ENCODE results near the gene PPP1R3C.

DNA sequence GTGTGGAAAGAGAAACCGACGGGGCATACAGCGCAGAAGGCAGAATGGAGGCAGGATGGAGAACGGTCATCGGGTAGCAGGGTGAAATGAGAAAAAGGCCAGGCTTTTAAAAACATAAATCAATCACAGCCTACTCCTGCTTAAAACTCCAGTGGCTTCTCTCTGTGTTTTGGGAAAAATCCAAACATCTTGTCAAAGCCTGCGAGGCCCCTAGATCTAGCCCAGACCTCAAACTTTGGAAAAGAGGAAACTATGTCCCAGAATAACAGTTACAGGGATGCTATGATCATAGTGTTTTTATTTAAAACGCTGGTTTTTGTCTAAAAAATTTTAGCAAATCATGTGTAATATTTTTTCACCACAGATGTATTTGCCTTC, 41.1 kb downstream of the PPP1R3C start:
- TF ChIP-seq, protein P1, sequence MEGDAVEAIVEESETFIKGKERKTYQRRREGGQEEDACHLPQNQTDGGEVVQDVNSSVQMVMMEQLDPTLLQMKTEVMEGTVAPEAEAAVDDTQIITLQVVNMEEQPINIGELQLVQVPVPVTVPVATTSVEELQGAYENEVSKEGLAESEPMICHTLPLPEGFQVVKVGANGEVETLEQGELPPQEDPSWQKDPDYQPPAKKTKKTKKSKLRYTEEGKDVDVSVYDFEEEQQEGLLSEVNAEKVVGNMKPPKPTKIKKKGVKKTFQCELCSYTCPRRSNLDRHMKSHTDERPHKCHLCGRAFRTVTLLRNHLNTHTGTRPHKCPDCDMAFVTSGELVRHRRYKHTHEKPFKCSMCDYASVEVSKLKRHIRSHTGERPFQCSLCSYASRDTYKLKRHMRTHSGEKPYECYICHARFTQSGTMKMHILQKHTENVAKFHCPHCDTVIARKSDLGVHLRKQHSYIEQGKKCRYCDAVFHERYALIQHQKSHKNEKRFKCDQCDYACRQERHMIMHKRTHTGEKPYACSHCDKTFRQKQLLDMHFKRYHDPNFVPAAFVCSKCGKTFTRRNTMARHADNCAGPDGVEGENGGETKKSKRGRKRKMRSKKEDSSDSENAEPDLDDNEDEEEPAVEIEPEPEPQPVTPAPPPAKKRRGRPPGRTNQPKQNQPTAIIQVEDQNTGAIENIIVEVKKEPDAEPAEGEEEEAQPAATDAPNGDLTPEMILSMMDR (IDR thresholded peaks at IDR 0.05; ENCODE audit: poor library complexity, severe bottlenecking) = no peak
- TF ChIP-seq RAD21 (conservative IDR thresholded peaks at IDR 0.05) (no peak), TAF1 (IDR thresholded peaks at IDR 0.05; ENCODE audit: low read depth) (no peak), EZH2 (IDR thresholded peaks at IDR 0.05; ENCODE audit: borderline replicate concordance, insufficient read depth, low read length, poor library complexity, severe bottlenecking) (no peak), POLR2AphosphoS5 (IDR thresholded peaks at IDR 0.05) (no peak), EP300 (conservative IDR thresholded peaks at IDR 0.05; ENCODE audit: poor library complexity, severe bottlenecking) (no peak), SMC3 (conservative IDR thresholded peaks at IDR 0.05; ENCODE audit: poor library complexity) (no peak), REST (IDR thresholded peaks at IDR 0.05; ENCODE audit: borderline replicate concordance) (no peak), MXI1 (conservative IDR thresholded peaks at IDR 0.05; ENCODE audit: poor library complexity, severe bottlenecking) (no peak)
